DMS114 treated with DMSO at 0.1 percent for 48 hours (cell line): ENCODE results near the gene CXCL9.
"Not testable (repeated sequence)": the region's sequence is repeated elsewhere in the genome, so short reads cannot be mapped to it uniquely, and the experiment has no call there.

Experiments
- DNase-seq: peaks from one replicate; lab custom pipeline; 2025; ENCODE audit not compliant: unreplicated experiment; lab: John Stamatoyannopoulos, UW

The CXCL9 gene

DNA sequence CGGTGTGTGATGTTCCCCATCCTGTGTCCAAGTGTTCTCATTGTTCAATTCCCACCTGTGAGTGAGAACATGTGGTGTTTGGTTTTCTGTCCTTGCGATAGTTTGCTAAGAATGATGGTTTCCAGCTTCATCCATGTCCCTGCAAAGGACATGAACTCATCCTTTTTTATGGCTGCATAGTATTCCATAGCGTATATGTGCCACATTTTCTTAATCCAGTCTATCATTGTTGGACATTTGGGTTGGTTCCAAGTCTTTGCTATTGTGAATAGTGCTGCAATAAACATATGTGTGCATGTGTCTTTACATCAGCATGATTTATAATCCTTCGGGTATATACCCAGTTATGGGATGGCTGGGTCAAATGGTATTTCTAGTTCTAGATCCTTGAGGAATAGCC, 45.2 kb downstream of the CXCL9 start:
- DNase-seq, result not testable (repeated sequence)

GRCh38 chr4:75958546-75958945, 48.8 kb downstream of the CXCL9 start:
- not testable (repeated sequence) for DNase-seq

GRCh38 chr4:75954811-75955210, 52.5 kb downstream of the CXCL9 start:
- DNase-seq, result not testable (repeated sequence)

- no peak for DNase-seq
These were observed 53.8 kb downstream of the CXCL9 start for GRCh38 chr4:75953509-75953908.
